Fibroblast of lung (primary cell): ENCODE data around the gene CST7.

Source experiments
- EZH2 ChIP-seq: IDR thresholded peaks from 2 replicates; pipeline ENCODE4 v1.5.1; 2012; ENCODE audit warnings: low read length, control low read depth, mild to moderate bottlenecking; ENCODE audit errors: missing control alignments
- TF ChIP-seq, protein P1 (sequence below), 2 donors: IDR thresholded peaks in 1 of 2; conservative IDR thresholded peaks in 1 of 2; 1 replicate in 1 of 2; 2 replicates in 1 of 2; pipeline ENCODE4 v1.5.1; 2011 to 2012; ENCODE audit warnings: low read length in 2 of 2, control low read depth in 1 of 2, inconsistent platforms in 1 of 2, low read depth in 1 of 2, mild to moderate bottlenecking in 1 of 2

DNA sequence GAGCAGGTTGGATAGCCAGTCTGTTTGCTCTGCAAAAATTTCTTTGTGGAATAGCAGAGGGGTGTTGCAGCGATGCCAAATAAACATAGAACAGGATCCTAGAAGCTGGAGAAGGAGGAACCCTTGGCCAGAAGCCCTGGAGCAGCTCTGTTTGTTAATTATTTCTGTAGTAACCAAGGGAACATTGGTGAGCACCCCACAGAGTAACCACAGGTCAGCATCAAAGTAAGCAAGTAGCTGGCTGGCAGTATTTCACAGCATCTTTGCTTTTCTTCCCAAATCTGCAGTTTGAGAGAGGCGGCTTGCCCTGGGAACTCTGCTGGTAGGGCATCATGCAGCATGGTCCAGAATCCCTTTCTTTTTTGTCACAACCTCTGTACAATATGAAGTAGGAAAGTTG is 56.2 kb downstream of the CST7 start:
- TF ChIP-seq, protein P1, sequence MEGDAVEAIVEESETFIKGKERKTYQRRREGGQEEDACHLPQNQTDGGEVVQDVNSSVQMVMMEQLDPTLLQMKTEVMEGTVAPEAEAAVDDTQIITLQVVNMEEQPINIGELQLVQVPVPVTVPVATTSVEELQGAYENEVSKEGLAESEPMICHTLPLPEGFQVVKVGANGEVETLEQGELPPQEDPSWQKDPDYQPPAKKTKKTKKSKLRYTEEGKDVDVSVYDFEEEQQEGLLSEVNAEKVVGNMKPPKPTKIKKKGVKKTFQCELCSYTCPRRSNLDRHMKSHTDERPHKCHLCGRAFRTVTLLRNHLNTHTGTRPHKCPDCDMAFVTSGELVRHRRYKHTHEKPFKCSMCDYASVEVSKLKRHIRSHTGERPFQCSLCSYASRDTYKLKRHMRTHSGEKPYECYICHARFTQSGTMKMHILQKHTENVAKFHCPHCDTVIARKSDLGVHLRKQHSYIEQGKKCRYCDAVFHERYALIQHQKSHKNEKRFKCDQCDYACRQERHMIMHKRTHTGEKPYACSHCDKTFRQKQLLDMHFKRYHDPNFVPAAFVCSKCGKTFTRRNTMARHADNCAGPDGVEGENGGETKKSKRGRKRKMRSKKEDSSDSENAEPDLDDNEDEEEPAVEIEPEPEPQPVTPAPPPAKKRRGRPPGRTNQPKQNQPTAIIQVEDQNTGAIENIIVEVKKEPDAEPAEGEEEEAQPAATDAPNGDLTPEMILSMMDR (conservative IDR thresholded peaks at IDR 0.05 in 1 of 2, IDR thresholded peaks at IDR 0.05 in 1 of 2; ENCODE audit: low read depth in 1 of 2, low read length in 2 of 2) = no peak
- no peak for TF ChIP-seq EZH2
